Stimulated activated CD4-positive, alpha-beta T cell treated with anti-CD3 and anti-CD28 coated beads, Interleukin-4, amount 100 ng/mL, for 1 hour (primary cell): Measurements from ENCODE around the gene METTL26.

Experiments
- DNase-seq: peaks from one replicate; pipeline ENCODE4 v3.0.0-alpha.2; 2020

METTL26 gene

GRCh38 chr16:658679-659571 is 22.8 kb upstream of the METTL26 start:
- no peak for DNase-seq

- DNase-seq = no peak
Measured at GRCh38 chr16:657487-657886, 21.4 kb upstream of the METTL26 start.

- DNase-seq = no peak
Measured at GRCh38 chr16:654034-654433, 17.9 kb upstream of the METTL26 start.

- DNase-seq = no peak
Measured at GRCh38 chr16:652454-653305, 16.6 kb upstream of the METTL26 start.

- no peak for DNase-seq
Measured at GRCh38 chr16:651844-652243, 15.7 kb upstream of the METTL26 start.

GRCh38 chr16:649631-650030 is 13.5 kb upstream of the METTL26 start:
- no peak for DNase-seq

- peak; percentile 94 for DNase-seq
Measured at GRCh38 chr16:648781-649589, 12.9 kb upstream of the METTL26 start, which contains the start of gene WDR90. Gene WDR90 (plus strand): TSS chr16:649365. CDS start chr16:649417, 52 bp downstream.

GRCh38 chr16:648071-648780 is 12.1 kb upstream of the METTL26 start:
- peak; percentile 53 for DNase-seq

- no peak for DNase-seq
Measured at GRCh38 chr16:647173-647902, 11.2 kb upstream of the METTL26 start.

- DNase-seq = no peak
Measured at GRCh38 chr16:646679-647172, 10.6 kb upstream of the METTL26 start.

- DNase-seq = no peak
Measured at GRCh38 chr16:645852-646678, 10.0 kb upstream of the METTL26 start.

GRCh38 chr16:644556-644955 is 8.5 kb upstream of the METTL26 start:
- no peak for DNase-seq

GRCh38 chr16:643050-643368 is 6.9 kb upstream of the METTL26 start:
- no peak for DNase-seq

GRCh38 chr16:642189-643049 is 6.3 kb upstream of the METTL26 start:
- peak; percentile 42 for DNase-seq

- peak; percentile 75 for DNase-seq
Measured at GRCh38 chr16:641326-642188, 5.5 kb upstream of the METTL26 start, which contains the start of gene MCRIP2. Gene MCRIP2 (plus strand): TSS chr16:641828. CDS start chr16:641992, 164 bp downstream.

GRCh38 chr16:640614-641013 is 4.5 kb upstream of the METTL26 start:
- DNase-seq = no peak

- DNase-seq = no peak
Measured at GRCh38 chr16:638836-639235, 2.7 kb upstream of the METTL26 start.

GRCh38 chr16:638034-638543 is 2.0 kb upstream of the METTL26 start:
- DNase-seq = no peak
